Measurements from ENCODE around the gene ANKRD29.

DNA sequence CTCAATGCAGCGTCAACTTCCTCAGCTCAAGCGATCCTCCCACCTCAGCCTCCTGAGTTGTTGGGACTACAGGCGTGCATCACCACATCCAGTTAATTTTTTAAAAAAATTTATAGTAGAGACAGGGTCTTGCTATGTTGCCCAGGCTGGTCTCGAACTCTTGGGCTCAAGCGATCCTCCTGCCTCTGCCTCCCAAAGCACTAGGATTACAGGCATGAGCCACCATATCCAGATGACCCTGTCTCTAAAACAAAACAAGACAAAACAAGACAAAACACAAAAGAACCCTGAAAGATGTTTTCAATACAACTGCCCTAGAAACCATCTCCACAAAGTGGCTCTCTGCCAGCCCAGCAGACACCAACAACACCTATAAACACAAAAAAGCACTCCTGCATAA, 31.4 kb downstream of the ANKRD29 start:
- TF ChIP-seq CTCF (IDR thresholded peaks at IDR 0.05): no peak
- TF ChIP-seq POLR2AphosphoS5 (IDR thresholded peaks at IDR 0.05; ENCODE audit: low read depth, low read length): no peak
- TF ChIP-seq, protein P1, sequence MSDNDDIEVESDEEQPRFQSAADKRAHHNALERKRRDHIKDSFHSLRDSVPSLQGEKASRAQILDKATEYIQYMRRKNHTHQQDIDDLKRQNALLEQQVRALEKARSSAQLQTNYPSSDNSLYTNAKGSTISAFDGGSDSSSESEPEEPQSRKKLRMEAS (IDR thresholded peaks at IDR 0.05; ENCODE audit: low read depth): no peak

Measured in SK-N-SH (cell line).